H1 (cell line): ENCODE data around the gene RBM18. TPM values are rescaled to one million over a fixed set of nuclear protein-coding genes. Genes with fewer than 3 reads are reported as not detected.
A peak's percentile ranks its signal among the peaks of the same experiment; 100 is the strongest.

ENCODE experiments used
- CTCF ChIA-PET: fragments of 300-600 bp; sonication (Branson Sonifier 250); formaldehyde crosslinking; loops from one replicate; lab custom pipeline; 2021; ENCODE audit not compliant: partially characterized antibody; lab: Charles Lee
- POLR2A ChIA-PET: fragments of 300-600 bp; sonication (Branson Sonifier 250); formaldehyde crosslinking; loops from one replicate; lab custom pipeline; 2021; ENCODE audit warnings: inconsistent platforms; ENCODE audit not compliant: partially characterized antibody; lab: Charles Lee
- DNase-seq, 2 experiments: peaks; one replicate each; pipeline versions ENCODE4 v3.0.0 to v3.0.0-alpha.2; 2010 to 2022; ENCODE audit warnings: low spot score in 2 of 2, low read depth in 1 of 2, mixed read lengths in 1 of 2
- FAIRE-seq: peaks from 2 replicates; lab custom pipeline; 2011; peaks lifted over from hg19 to GRCh38; lab: Jason Lieb, UNC
- H2AFZ ChIP-seq: 2 replicates; pipeline ENCODE4 v1.8.1; 2012; ENCODE audit warnings: low read length, inconsistent platforms
- H2AK5ac ChIP-seq: 2 replicates; pipeline ENCODE4 v1.6.1; 2013; ENCODE audit warnings: low read depth, low read length
- H2BK120ac ChIP-seq: replicated peaks from 2 replicates; pipeline ENCODE3; 2013; ENCODE audit warnings: low read depth, low read length, inconsistent platforms
- H2BK12ac ChIP-seq: 2 replicates; pipeline ENCODE4 v1.6.1; 2013; ENCODE audit warnings: low read depth, low read length
- H2BK15ac ChIP-seq: 2 replicates; pipeline ENCODE4 v1.6.1; 2013; ENCODE audit warnings: low read length
- H2BK20ac ChIP-seq: 2 replicates; pipeline ENCODE4 v1.6.1; 2013; ENCODE audit warnings: low read length
- H2BK5ac ChIP-seq: 2 replicates; pipeline ENCODE4 v1.6.1; 2013; ENCODE audit warnings: low read depth, low read length
- H3K14ac ChIP-seq: 2 replicates; pipeline ENCODE4 v1.6.1; 2013; ENCODE audit warnings: inconsistent platforms; ENCODE audit not compliant: insufficient read length
- H3K18ac ChIP-seq: 2 replicates; pipeline ENCODE4 v1.6.1; 2013; ENCODE audit warnings: low read length; ENCODE audit errors: extremely low read depth
- H3K23ac ChIP-seq: 2 replicates; pipeline ENCODE4 v1.6.1; 2013; ENCODE audit warnings: inconsistent platforms; ENCODE audit not compliant: insufficient read length
- H3K23me2 ChIP-seq: 2 replicates; pipeline ENCODE4 v1.6.1; 2013; ENCODE audit warnings: low read depth, low read length
- H3K27ac ChIP-seq: 2 replicates; pipeline ENCODE4 v1.6.1; 2011; ENCODE audit warnings: low read depth, low read length, inconsistent platforms
- H3K27me3 ChIP-seq, 4 experiments: replicated peaks in 1 of 4; 1 replicate in 1 of 4; 2 replicates in 3 of 4; pipeline versions ENCODE4 v1.6.1 to v1.8.1; 2011 to 2013; ENCODE audit warnings: low read length in 3 of 4, mild to moderate bottlenecking in 3 of 4, inconsistent platforms in 2 of 4, mixed read lengths in 2 of 4, moderate library complexity in 1 of 4; ENCODE audit not compliant: control insufficient read depth in 3 of 4, insufficient read depth in 3 of 4; ENCODE audit errors: extremely low read depth in 1 of 4
- H3K36me3 ChIP-seq, 4 experiments: 2 replicates each; pipeline versions ENCODE4 v1.6.1 to v1.8.1; 2011 to 2013; ENCODE audit warnings: mild to moderate bottlenecking in 4 of 4, low read length in 3 of 4, moderate library complexity in 2 of 4, control low read depth in 1 of 4, inconsistent platforms in 1 of 4; ENCODE audit not compliant: insufficient read depth in 4 of 4, control insufficient read depth in 2 of 4
- H3K4ac ChIP-seq: replicated peaks from 2 replicates; pipeline ENCODE3; 2013; ENCODE audit warnings: low read length, low read depth, mixed read lengths, inconsistent platforms; ENCODE audit not compliant: insufficient read length
- H3K4me1 ChIP-seq, 4 experiments: replicated peaks in 1 of 4; 1 replicate in 1 of 4; 2 replicates in 3 of 4; pipeline versions ENCODE4 v1.6.1 to v1.8.1; 2011 to 2013; ENCODE audit warnings: low read length in 3 of 4, inconsistent platforms in 2 of 4, mixed read lengths in 1 of 4; ENCODE audit not compliant: insufficient read depth in 4 of 4, control insufficient read depth in 3 of 4
- H3K4me2 ChIP-seq, 2 experiments: 2 replicates each; pipeline versions ENCODE4 v1.6.1 to v1.8.1; 2011 to 2013; ENCODE audit warnings: low read depth in 2 of 2, low read length in 2 of 2, control low read depth in 1 of 2, inconsistent platforms in 1 of 2, mild to moderate bottlenecking in 1 of 2; ENCODE audit not compliant: insufficient read depth in 1 of 2
- H3K4me3 ChIP-seq, 4 experiments: fragments of 200-600, 300-600 bp in 1 of 4; sonication (generic), shearing (Covaris generic), sonication (Bioruptor Twin) in 1 of 4; 2 replicates each; pipeline versions ENCODE4 v1.5.1 to v1.8.1; 2011 to 2016; ENCODE audit warnings: low read length in 4 of 4, low read depth in 3 of 4, control low read depth in 2 of 4, inconsistent platforms in 2 of 4, mild to moderate bottlenecking in 2 of 4, mixed read lengths in 1 of 4, moderate library complexity in 1 of 4; ENCODE audit not compliant: insufficient read depth in 2 of 4; ENCODE audit errors: extremely low read depth in 1 of 4
- H3K56ac ChIP-seq: replicated peaks from 2 replicates; pipeline ENCODE3; 2013; ENCODE audit warnings: low read depth, mild to moderate bottlenecking, mixed read lengths, low read length, inconsistent platforms; ENCODE audit not compliant: insufficient read length
- H3K79me1 ChIP-seq: 2 replicates; pipeline ENCODE4 v1.6.1; 2013; ENCODE audit warnings: low read depth, low read length, control low read depth
- H3K79me2 ChIP-seq, 2 experiments: 2 replicates each; pipeline versions ENCODE4 v1.6.1 to v1.8.1; 2012 to 2013; ENCODE audit warnings: low read length in 2 of 2, mild to moderate bottlenecking in 2 of 2, inconsistent platforms in 1 of 2; ENCODE audit not compliant: insufficient read depth in 2 of 2, control insufficient read depth in 1 of 2
- H3K9ac ChIP-seq, 4 experiments: replicated peaks in 1 of 4; 1 replicate in 1 of 4; 2 replicates in 3 of 4; pipeline versions ENCODE4 v1.6.1 to v1.8.1; 2011 to 2013; ENCODE audit warnings: low read depth in 3 of 4, low read length in 3 of 4, control low read depth in 2 of 4, mild to moderate bottlenecking in 2 of 4, moderate library complexity in 2 of 4, inconsistent platforms in 1 of 4; ENCODE audit errors: extremely low read depth in 1 of 4
- H3K9me3 ChIP-seq, 2 experiments: 2 replicates each; pipeline versions ENCODE4 v1.6.1 to v1.8.1; 2012 to 2013; ENCODE audit warnings: mild to moderate bottlenecking in 2 of 2, moderate library complexity in 2 of 2, control low read depth in 1 of 2, inconsistent platforms in 1 of 2, low read depth in 1 of 2, low read length in 1 of 2, mixed read lengths in 1 of 2; ENCODE audit not compliant: insufficient read depth in 2 of 2
- H4K20me1 ChIP-seq, 2 experiments: replicated peaks in 1 of 2; 2 replicates each; pipeline versions ENCODE3 to v1.8.1; 2011 to 2013; ENCODE audit warnings: inconsistent platforms in 2 of 2, low read length in 2 of 2, mild to moderate bottlenecking in 1 of 2; ENCODE audit not compliant: insufficient read depth in 2 of 2, control insufficient read depth in 1 of 2
- H4K5ac ChIP-seq: 2 replicates; pipeline ENCODE4 v1.6.1; 2013; ENCODE audit warnings: low read length, low read depth, mixed read lengths, inconsistent platforms; ENCODE audit not compliant: insufficient read length
- H4K8ac ChIP-seq: 2 replicates; pipeline ENCODE4 v1.8.0; 2013; ENCODE audit warnings: mild to moderate bottlenecking, moderate library complexity, low read length, inconsistent platforms; ENCODE audit not compliant: insufficient read depth; ENCODE audit errors: extremely low read depth
- H4K91ac ChIP-seq: replicated peaks from 2 replicates; pipeline ENCODE3; 2013; ENCODE audit warnings: low read length, mixed read lengths, inconsistent platforms; ENCODE audit not compliant: insufficient read length
- BRCA1 ChIP-seq: IDR thresholded peaks from 2 replicates; pipeline ENCODE4 v1.6.1; 2012; ENCODE audit warnings: low read depth, low read length, improper control_type of control experiment
- ZNF274 ChIP-seq: IDR thresholded peaks from 2 replicates; pipeline ENCODE4 v1.7.0; 2012; ENCODE audit warnings: low read length, borderline replicate concordance; ENCODE audit errors: extremely low read depth
- WGBS, 2 experiments: shearing (Covaris generic) in 1 of 2; methylation state at CpG; one replicate each; pipeline versions ENCODE4 v1.1.6 to v1.1.7; 2013 to 2015; ENCODE audit warnings: low lambda C conversion rate in 2 of 2, mixed read lengths in 2 of 2, inconsistent platforms in 1 of 2, low coverage in 1 of 2, missing lambda C conversion rate in 1 of 2; ENCODE audit not compliant: insufficient replicate concordance in 2 of 2, insufficient coverage in 1 of 2, insufficient read length in 1 of 2; ENCODE audit errors: extremely low coverage in 1 of 2, missing lambda C conversion rate in 1 of 2; 5-methylcytosine and 5-hydroxymethylcytosine counted together
- polyA plus RNA-seq, 7 experiments: library from polyadenylated mRNA; depleted of rRNA in 3 of 7; stranded (reverse) in 5 of 7; unstranded in 2 of 7; fragments of >200 nt in 5 of 7; fragments of 200-250 nt in 2 of 7; gene quantifications; 1 replicate in 5 of 7; 2 replicates in 1 of 7; 4 replicates in 1 of 7; pipeline versions ENCODE4 v1.2.1 to v1.2.3, GENCODE V29; 2011 to 2013; ENCODE audit warnings: missing spikeins in 2 of 7, mixed read lengths in 2 of 7
- total RNA-seq: library from RNA; stranded (reverse); fragmentation: NEBNext Ultra II Directional; extraction: Animal tissue kit (Norgen Biotek cat#: 25700); gene quantifications from 2 replicates; pipeline ENCODE4 v1.2.1, GENCODE V29; 2021
- TF ChIP-seq, protein P1 (sequence below): IDR thresholded peaks from 2 replicates; pipeline ENCODE4 v1.6.1; 2011; ENCODE audit warnings: low read length, improper control_type of control experiment

RBM18 gene
- total and polyA plus RNA-seq, 2 of the 8 experiments (the other 6 are each of a cell fraction or from before 2014, with no cell fraction given), result 5.9 to 14.3 TPM

DNA sequence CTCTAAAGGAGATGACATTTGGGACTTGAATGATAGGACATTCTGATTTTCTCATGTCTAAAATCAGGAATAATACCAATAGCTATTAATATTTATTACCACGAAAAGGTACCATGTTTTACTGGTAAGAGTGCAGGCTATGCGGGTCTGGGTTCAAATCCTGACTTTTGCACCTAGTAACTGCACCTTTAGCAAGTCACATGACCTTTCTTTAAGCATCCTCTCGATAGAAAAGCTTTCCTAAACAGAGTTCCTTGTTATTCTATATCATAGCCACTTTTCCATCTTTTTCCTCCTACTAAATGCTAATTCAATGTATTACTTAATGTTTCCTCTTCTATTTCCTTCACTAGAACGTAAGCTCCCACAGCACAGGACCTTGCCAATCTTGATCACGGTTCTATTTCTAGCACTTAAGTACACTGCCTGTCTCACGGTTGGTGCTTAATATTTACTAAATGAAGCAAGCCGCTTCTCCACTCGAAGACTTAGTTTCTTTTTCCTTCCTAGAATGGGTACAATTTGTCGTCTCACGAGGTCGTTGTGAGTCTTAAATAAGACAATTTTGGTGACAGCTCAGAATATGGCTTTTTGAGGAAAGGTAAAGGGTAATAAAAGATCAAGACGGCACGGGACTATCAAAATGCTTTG, 816 bp downstream of the RBM18 start:
- FAIRE-seq, result no peak

More for the DNA sequence above, 816 bp downstream of the RBM18 start:
- Histone ChIP-seq H2BK12ac (no peak overlapping the region), H3K79me1 (peaks cover 4% of the 10 kb centered on the region; the same call in 1 of the 2 replicates), H3K36me3 (peaks cover 3 to 15% (median 6%) of the 10 kb centered on the region in 4 experiments; a peak in 6 of 8 replicates), H3K4ac (no peak overlapping the region), H4K5ac (no peak overlapping the region), H3K18ac (peak overlapping the region; percentile 75; the same call in 1 of the 2 replicates), H2AFZ (peak overlapping the region; percentile 75), H3K4me3 (peak overlapping the region; percentile 78 to 92 (median 88)), H3K4me2 (peak overlapping the region; percentile 84 to 85), H4K91ac (no peak overlapping the region), H3K4me1 (peaks cover 0 to 6% (median 2%) of the 10 kb centered on the region in 4 experiments; a peak in 4 of 7 replicates), H3K56ac (no peak overlapping the region), H2AK5ac (no peak overlapping the region), H3K14ac (no peak overlapping the region), H2BK20ac (no peak overlapping the region), H3K27ac (peak overlapping the region; percentile 85; the same call in 1 of the 2 replicates), H3K9me3 (no peaks in the 10 kb centered on the region), H3K27me3 (no peaks in the 10 kb centered on the region), H3K23ac (no peak overlapping the region), H3K79me2 (peaks cover 0 to 41% of the 10 kb centered on the region in 2 experiments; a peak in 3 of 4 replicates), H2BK120ac (no peak overlapping the region), H3K9ac (peak overlapping the region in 3 of 4 experiments; percentile 64 to 90 (median 86); a peak in 6 of 7 replicates), H2BK5ac (no peak overlapping the region), H3K23me2 (peaks cover 4% of the 10 kb centered on the region; the same call in 1 of the 2 replicates), H4K8ac (no peak overlapping the region), H2BK15ac (no peak overlapping the region), H4K20me1 (no peaks in the 10 kb centered on the region)
- no peak for DNase-seq
- TF ChIP-seq BRCA1, result no peak
- TF ChIP-seq ZNF274, result no peak
- TF ChIP-seq, protein P1, sequence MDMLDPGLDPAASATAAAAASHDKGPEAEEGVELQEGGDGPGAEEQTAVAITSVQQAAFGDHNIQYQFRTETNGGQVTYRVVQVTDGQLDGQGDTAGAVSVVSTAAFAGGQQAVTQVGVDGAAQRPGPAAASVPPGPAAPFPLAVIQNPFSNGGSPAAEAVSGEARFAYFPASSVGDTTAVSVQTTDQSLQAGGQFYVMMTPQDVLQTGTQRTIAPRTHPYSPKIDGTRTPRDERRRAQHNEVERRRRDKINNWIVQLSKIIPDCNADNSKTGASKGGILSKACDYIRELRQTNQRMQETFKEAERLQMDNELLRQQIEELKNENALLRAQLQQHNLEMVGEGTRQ, result no peak
- 41% methylated on average over 13 of the region's 13 CpGs; no CpG with 5 or more reads in 1 of the 2 experiments for WGBS, 2 experiments
- POLR2A ChIA-PET, result interaction anchor here (1.1 to 1.6 kb wide), 4 partner anchors 14 to 38 kb away, joined by 3 to 6 read pairs (median 4); no protein-coding TSS in a partner anchor
- CTCF ChIA-PET, result interaction anchor here (0.7 to 10.6 kb wide), 5 partner anchors 8 to 164 kb away, joined by 3 to 72 read pairs (median 3); no protein-coding TSS in a partner anchor
